Liver (tissue), 9 donors: ENCODE results near the gene DNASE2B. TPM values are rescaled to one million over a fixed set of nuclear protein-coding genes. Genes with fewer than 3 reads are reported as not detected.

Source experiments
- DNase-seq: peaks from one replicate; pipeline ENCODE4 v3.0.0-alpha.2; 2017; ENCODE audit warnings: low spot score
- H3K27ac ChIP-seq, 2 donors: one replicate each; pipeline ENCODE4 v1.7.0; 2013; ENCODE audit warnings: inconsistent platforms in 2 of 2, low read length in 2 of 2, control low read depth in 1 of 2, low read depth in 1 of 2, mild to moderate bottlenecking in 1 of 2
- H3K27me3 ChIP-seq, 4 donors: one replicate each; pipeline versions ENCODE4 v1.6.1 to v1.7.0; 2013; ENCODE audit warnings: low read length in 3 of 4, inconsistent platforms in 1 of 4, mild to moderate bottlenecking in 1 of 4, moderate library complexity in 1 of 4; ENCODE audit not compliant: control insufficient read depth in 4 of 4, insufficient read depth in 4 of 4
- H3K36me3 ChIP-seq, 4 donors: one replicate each; pipeline versions ENCODE4 v1.6.1 to v1.7.0; 2013; ENCODE audit warnings: low read length in 3 of 4, mild to moderate bottlenecking in 3 of 4, low read depth in 1 of 4, moderate library complexity in 1 of 4; ENCODE audit not compliant: control insufficient read depth in 4 of 4, insufficient read depth in 3 of 4
- H3K4me1 ChIP-seq, 4 donors: one replicate each; pipeline versions ENCODE4 v1.6.1 to v1.7.0; 2013; ENCODE audit warnings: low read length in 3 of 4, mild to moderate bottlenecking in 3 of 4, moderate library complexity in 1 of 4; ENCODE audit not compliant: control insufficient read depth in 4 of 4, insufficient read depth in 4 of 4
- H3K4me3 ChIP-seq, 3 donors: one replicate each; pipeline versions ENCODE4 v1.6.1 to v1.7.0; 2013; ENCODE audit warnings: low read length in 3 of 3, control low read depth in 1 of 3, low read depth in 1 of 3, mild to moderate bottlenecking in 1 of 3
- H3K9ac ChIP-seq, 2 donors: one replicate each; pipeline ENCODE4 v1.7.0; 2013; ENCODE audit warnings: low read length in 2 of 2, mild to moderate bottlenecking in 2 of 2, moderate library complexity in 2 of 2, control low read depth in 1 of 2, low read depth in 1 of 2
- H3K9me3 ChIP-seq, 4 donors: one replicate each; pipeline versions ENCODE4 v1.6.1 to v1.7.0; 2013; ENCODE audit warnings: low read length in 3 of 4; ENCODE audit not compliant: control insufficient read depth in 4 of 4
- ATF3 ChIP-seq: IDR thresholded peaks from 2 replicates; pipeline ENCODE4 v1.6.1; 2016; ENCODE audit warnings: antibody characterized with exemption
- CTCF ChIP-seq: fragments of 150-350 bp; IDR thresholded peaks from 2 replicates; pipeline ENCODE4 v1.5.1; 2017; ENCODE audit warnings: improper control_type of control experiment, low read depth, low read length; ENCODE audit not compliant: missing input control
- EGR1 ChIP-seq, 2 donors: IDR thresholded peaks; 2 replicates each; pipeline ENCODE4 v1.6.1; 2016 to 2018; ENCODE audit warnings: antibody characterized with exemption in 2 of 2, low read depth in 2 of 2
- FOXA1 ChIP-seq: IDR thresholded peaks from 2 replicates; pipeline ENCODE4 v1.6.1; 2016; ENCODE audit warnings: antibody characterized with exemption
- FOXA2 ChIP-seq: IDR thresholded peaks from 2 replicates; pipeline ENCODE4 v1.6.1; 2016; ENCODE audit warnings: antibody characterized with exemption
- GABPA ChIP-seq, 2 donors: IDR thresholded peaks in 1 of 2; conservative IDR thresholded peaks in 1 of 2; 2 replicates each; pipeline ENCODE4 v1.6.1; 2016; ENCODE audit warnings: antibody characterized with exemption in 2 of 2, mild to moderate bottlenecking in 1 of 2, moderate library complexity in 1 of 2
- HNF4A ChIP-seq, 2 donors: conservative IDR thresholded peaks; 2 replicates each; pipeline ENCODE4 v1.6.1; 2016; ENCODE audit warnings: antibody characterized with exemption in 2 of 2, mild to moderate bottlenecking in 2 of 2
- HNF4G ChIP-seq: IDR thresholded peaks from 2 replicates; pipeline ENCODE4 v1.6.1; 2016; ENCODE audit warnings: antibody characterized with exemption
- JUND ChIP-seq, 2 donors: IDR thresholded peaks; 2 replicates each; pipeline ENCODE4 v1.6.1; 2016; ENCODE audit warnings: antibody characterized with exemption in 2 of 2
- MAX ChIP-seq: IDR thresholded peaks from 2 replicates; pipeline ENCODE4 v1.6.1; 2016; ENCODE audit warnings: antibody characterized with exemption
- NR2F2 ChIP-seq: IDR thresholded peaks from 2 replicates; pipeline ENCODE4 v1.6.1; 2016; ENCODE audit warnings: antibody characterized with exemption
- RAD21 ChIP-seq, 2 donors: IDR thresholded peaks; 2 replicates each; pipeline ENCODE4 v1.6.1; 2016; ENCODE audit warnings: antibody characterized with exemption in 2 of 2, mild to moderate bottlenecking in 2 of 2
- REST ChIP-seq: IDR thresholded peaks from 2 replicates; pipeline ENCODE4 v1.6.1; 2016; ENCODE audit warnings: antibody characterized with exemption, mild to moderate bottlenecking
- RXRA ChIP-seq, 2 donors: IDR thresholded peaks; 2 replicates each; pipeline ENCODE4 v1.6.1; 2017 to 2018; ENCODE audit warnings: antibody characterized with exemption in 2 of 2, mild to moderate bottlenecking in 1 of 2
- SP1 ChIP-seq: IDR thresholded peaks from 2 replicates; pipeline ENCODE4 v1.6.1; 2018; ENCODE audit warnings: antibody characterized with exemption, mild to moderate bottlenecking
- TAF1 ChIP-seq: conservative IDR thresholded peaks from 2 replicates; pipeline ENCODE4 v1.6.1; 2016; ENCODE audit warnings: antibody characterized with exemption, mild to moderate bottlenecking
- YY1 ChIP-seq: IDR thresholded peaks from 2 replicates; pipeline ENCODE4 v1.6.1; 2016; ENCODE audit warnings: antibody characterized with exemption, mild to moderate bottlenecking
- ZBTB33 ChIP-seq: IDR thresholded peaks from 2 replicates; pipeline ENCODE4 v1.6.1; 2016; ENCODE audit warnings: antibody characterized with exemption
- WGBS: extraction: QIAGEN DNeasy Blood & Tissue Kit; methylation state at CpG from one replicate; pipeline ENCODE4 v1.1.7; 2013; 5-methylcytosine and 5-hydroxymethylcytosine counted together
- polyA plus RNA-seq, 2 donors: library from polyadenylated mRNA; stranded (reverse) in 1 of 2; unstranded in 1 of 2; fragments of 200-250 nt in 1 of 2; fragments of >200 nt in 1 of 2; fragmentation: Nextera tagmentation in 1 of 2; extraction: Ambion mirVana in 1 of 2; gene quantifications; one replicate each; pipeline versions ENCODE4 v1.2.1 to v1.2.3, GENCODE V29; 2013 to 2015
- total RNA-seq, 2 donors: library from RNA; depleted of rRNA; stranded (reverse); fragments of >200 nt; gene quantifications; one replicate each; pipeline ENCODE4 v1.2.3, GENCODE V29; 2014
- donor health status: healthy.
- donor health status: healthy.
- donor health status: healthy.
- donor health status: healthy.
- donor health status: healthy.

DNASE2B gene
- total and polyA plus RNA-seq, 4 donors: not detected

GRCh38 chr1:84363019-84363418 lies 35.3 kb upstream of the DNASE2B start:
- no peak for TF ChIP-seq GABPA (IDR thresholded peaks at IDR 0.05 in 1 of 2, conservative IDR thresholded peaks at IDR 0.05 in 1 of 2)
- no peak for TF ChIP-seq FOXA2
- TF ChIP-seq REST: no peak
- TF ChIP-seq CTCF: no peak
- TF ChIP-seq HNF4G: no peak
- TF ChIP-seq JUND (IDR thresholded peaks at IDR 0.05): no peak
- no peak for TF ChIP-seq MAX
- TF ChIP-seq RAD21 (IDR thresholded peaks at IDR 0.05): no peak
- no peak for TF ChIP-seq YY1
- TF ChIP-seq ZBTB33: no peak
- TF ChIP-seq RXRA (IDR thresholded peaks at IDR 0.05): no peak
- no peak for TF ChIP-seq FOXA1
- TF ChIP-seq NR2F2: no peak
- TF ChIP-seq TAF1: no peak
- no peak for TF ChIP-seq ATF3
- no peak for TF ChIP-seq EGR1 (IDR thresholded peaks at IDR 0.05; ENCODE audit: low read depth in 2 of 2)
- TF ChIP-seq HNF4A (conservative IDR thresholded peaks at IDR 0.05): no peak
- no peak for TF ChIP-seq SP1
- WGBS: 69% methylated on average over 5 of the region's 5 CpGs
- Histone ChIP-seq H3K36me3 (no peaks in the 10 kb centered on the region), H3K4me3 (no peak overlapping the region), H3K9me3 (no peaks in the 10 kb centered on the region), H3K9ac (no peak overlapping the region), H3K4me1 (no peaks in the 10 kb centered on the region), H3K27ac (no peak overlapping the region), H3K27me3 (no peaks in the 10 kb centered on the region)
- no peak for DNase-seq
